Measurements from ENCODE around the gene SEMA3D. TPM values are rescaled to one million over a fixed set of nuclear protein-coding genes. Genes with fewer than 3 reads are reported as not detected.

The SEMA3D gene
- total RNA-seq, 4 donors from 2014 or later = 0.06 to 3.8 (median 0.14) TPM

DNA sequence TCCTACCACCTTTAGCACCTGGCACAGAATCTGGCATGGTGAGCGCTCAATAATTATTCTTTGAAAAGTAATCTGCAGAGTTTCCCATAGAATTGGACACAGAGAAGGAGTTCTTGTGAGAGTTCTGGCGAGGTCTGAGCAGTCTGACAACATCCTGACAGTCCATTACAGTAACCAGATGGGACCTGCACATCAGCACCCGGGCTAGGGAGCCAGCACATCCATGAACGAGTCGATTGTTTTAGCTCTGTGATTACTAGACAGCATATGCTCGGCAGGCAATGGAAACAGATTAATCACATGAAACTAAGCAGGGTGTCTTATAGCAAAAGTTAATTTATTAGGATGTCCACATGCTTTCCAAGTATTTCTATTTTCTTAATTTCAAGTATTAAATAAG lies 96.7 kb downstream of the SEMA3D start:
- intact Hi-C loops (cut with DNase I) = no loop called here
- Histone ChIP-seq H3K4me1 (no peaks in the 10 kb centered on the region), H3K27me3 (no peaks in the 10 kb centered on the region), H3K36me3 (no peaks in the 10 kb centered on the region), H3K9me3 (no peaks in the 10 kb centered on the region), H3K27ac (no peak overlapping the region), H3K4me3 (no peak overlapping the region)
- DNase-seq = no peak
- 61 to 63% methylated on average over 6 of the region's 6 CpGs for WGBS, 2 donors
- TF ChIP-seq, protein P1, sequence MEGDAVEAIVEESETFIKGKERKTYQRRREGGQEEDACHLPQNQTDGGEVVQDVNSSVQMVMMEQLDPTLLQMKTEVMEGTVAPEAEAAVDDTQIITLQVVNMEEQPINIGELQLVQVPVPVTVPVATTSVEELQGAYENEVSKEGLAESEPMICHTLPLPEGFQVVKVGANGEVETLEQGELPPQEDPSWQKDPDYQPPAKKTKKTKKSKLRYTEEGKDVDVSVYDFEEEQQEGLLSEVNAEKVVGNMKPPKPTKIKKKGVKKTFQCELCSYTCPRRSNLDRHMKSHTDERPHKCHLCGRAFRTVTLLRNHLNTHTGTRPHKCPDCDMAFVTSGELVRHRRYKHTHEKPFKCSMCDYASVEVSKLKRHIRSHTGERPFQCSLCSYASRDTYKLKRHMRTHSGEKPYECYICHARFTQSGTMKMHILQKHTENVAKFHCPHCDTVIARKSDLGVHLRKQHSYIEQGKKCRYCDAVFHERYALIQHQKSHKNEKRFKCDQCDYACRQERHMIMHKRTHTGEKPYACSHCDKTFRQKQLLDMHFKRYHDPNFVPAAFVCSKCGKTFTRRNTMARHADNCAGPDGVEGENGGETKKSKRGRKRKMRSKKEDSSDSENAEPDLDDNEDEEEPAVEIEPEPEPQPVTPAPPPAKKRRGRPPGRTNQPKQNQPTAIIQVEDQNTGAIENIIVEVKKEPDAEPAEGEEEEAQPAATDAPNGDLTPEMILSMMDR (IDR thresholded peaks at IDR 0.05) = no peak
- TF ChIP-seq POLR2A (IDR thresholded peaks at IDR 0.05) = no peak

DNA sequence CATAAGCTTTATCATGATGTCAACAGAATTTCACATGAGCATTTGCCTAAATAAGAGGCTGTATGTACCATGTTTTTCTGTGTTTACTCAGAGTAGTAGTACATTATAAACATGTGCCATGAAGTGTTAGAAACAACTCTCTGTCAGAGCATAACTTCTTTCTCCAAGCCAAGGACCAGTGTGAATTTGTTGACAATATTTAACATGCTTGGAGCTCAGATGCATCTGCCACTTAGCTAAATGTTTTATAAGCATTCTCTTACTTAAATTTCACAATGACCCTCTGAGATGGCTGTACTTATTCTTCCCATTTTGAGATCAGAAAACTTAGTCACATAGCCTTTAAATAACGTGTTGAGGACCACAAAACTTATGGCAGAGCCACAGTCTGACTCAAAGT lies 105.0 kb downstream of the SEMA3D start:
- 43 to 47% methylated on average over 1 of the region's 1 CpG for WGBS, 2 donors
- Histone ChIP-seq H3K4me1 (no peaks in the 10 kb centered on the region), H3K4me3 (no peak overlapping the region), H3K9me3 (no peaks in the 10 kb centered on the region), H3K36me3 (no peaks in the 10 kb centered on the region), H3K27me3 (no peaks in the 10 kb centered on the region), H3K27ac (no peak overlapping the region)
- DNase-seq = no peak
- intact Hi-C loops (cut with DNase I) = no loop called here
- TF ChIP-seq, protein P1 (IDR thresholded peaks at IDR 0.05) = no peak
- TF ChIP-seq POLR2A (IDR thresholded peaks at IDR 0.05) = no peak

DNA sequence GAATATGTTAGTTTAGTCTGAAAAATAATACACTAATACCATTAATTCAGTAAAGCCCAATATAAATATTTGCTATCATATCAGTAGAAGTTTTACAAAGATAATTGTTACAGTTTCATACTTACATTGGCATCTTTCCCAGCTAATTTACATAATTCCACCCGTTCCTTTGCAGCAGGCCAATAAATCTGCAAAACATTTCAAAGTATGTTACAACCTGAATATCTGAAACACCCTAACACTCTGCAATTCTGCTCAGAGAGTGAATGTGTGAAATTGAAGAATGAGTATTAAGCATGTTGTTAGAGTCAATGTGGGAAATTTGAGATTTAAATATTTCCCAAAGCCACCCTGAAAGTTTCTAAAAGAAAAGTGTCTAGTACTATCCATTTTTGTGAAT lies 105.5 kb downstream of the SEMA3D start:
- H3K4me3 ChIP-seq = no peak overlapping the region
- H3K27ac ChIP-seq = no peak overlapping the region
- intact Hi-C loops (cut with DNase I) = no loop called here
- no peaks in the 10 kb centered on the region for H3K27me3 ChIP-seq
- TF ChIP-seq POLR2A (IDR thresholded peaks at IDR 0.05) = no peak
- TF ChIP-seq, protein P1 (IDR thresholded peaks at IDR 0.05) = no peak
- 11 to 16% methylated on average over 1 of the region's 1 CpG for WGBS, 2 donors
- no peaks in the 10 kb centered on the region for H3K36me3 ChIP-seq
- no peak for DNase-seq
- H3K9me3 ChIP-seq = no peaks in the 10 kb centered on the region
- no peaks in the 10 kb centered on the region for H3K4me1 ChIP-seq

DNA sequence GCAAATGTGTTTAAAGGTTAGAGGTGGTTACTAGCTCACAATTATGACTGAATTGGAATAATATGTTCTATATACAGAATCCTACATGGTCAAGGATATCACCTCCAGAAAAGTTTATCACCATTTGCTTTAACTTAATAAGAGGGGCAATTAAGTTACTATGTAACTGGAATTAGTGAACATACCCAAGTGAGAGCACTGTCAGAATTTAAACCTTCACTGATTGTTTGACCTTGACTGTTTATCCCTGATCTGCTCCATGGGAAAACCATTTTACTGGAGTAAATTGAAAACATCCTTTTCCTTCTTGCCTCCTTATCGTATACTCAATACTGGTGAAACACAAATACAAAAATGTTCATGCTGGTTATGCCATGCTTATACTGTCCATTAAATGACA lies 107.4 kb downstream of the SEMA3D start:
- Histone ChIP-seq H3K9me3 (no peaks in the 10 kb centered on the region), H3K27me3 (no peaks in the 10 kb centered on the region), H3K4me1 (no peaks in the 10 kb centered on the region), H3K36me3 (no peaks in the 10 kb centered on the region), H3K4me3 (no peak overlapping the region), H3K27ac (no peak overlapping the region)
- TF ChIP-seq POLR2A (IDR thresholded peaks at IDR 0.05) = no peak
- intact Hi-C loops (cut with DNase I) = no loop called here
- no peak for DNase-seq
- 42 to 71% methylated on average over 1 of the region's 1 CpG for WGBS, 2 donors

DNA sequence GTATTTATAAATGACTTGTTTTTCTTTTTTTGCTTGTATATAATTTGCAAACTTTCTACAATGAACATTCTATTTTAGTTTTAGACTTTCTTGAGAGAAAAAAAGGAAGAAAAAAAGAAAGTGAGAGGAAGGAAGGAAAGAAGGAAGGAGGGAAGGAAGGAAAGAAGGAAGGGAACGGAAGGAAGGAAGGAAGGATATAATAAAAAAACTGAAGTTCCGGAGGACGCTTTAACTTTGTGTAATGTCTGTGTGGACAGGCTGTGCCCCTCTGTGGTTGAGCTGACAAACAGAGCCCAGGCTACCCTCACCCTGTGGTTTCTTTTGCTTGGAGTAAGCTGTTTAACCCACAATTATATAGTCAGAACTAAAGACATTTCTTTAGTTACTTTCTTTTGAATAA lies 108.7 kb downstream of the SEMA3D start:
- intact Hi-C loops (cut with DNase I) = no loop called here
- TF ChIP-seq POLR2A (IDR thresholded peaks at IDR 0.05) = no peak
- TF ChIP-seq, protein P1 (IDR thresholded peaks at IDR 0.05) = no peak
- H3K27ac ChIP-seq = no peak overlapping the region
- H3K27me3 ChIP-seq = no peaks in the 10 kb centered on the region
- no peaks in the 10 kb centered on the region for H3K4me1 ChIP-seq
- 63 to 70% methylated on average over 3 of the region's 3 CpGs for WGBS, 2 donors
- DNase-seq = no peak
- H3K9me3 ChIP-seq = no peaks in the 10 kb centered on the region
- H3K36me3 ChIP-seq = no peaks in the 10 kb centered on the region
- no peak overlapping the region for H3K4me3 ChIP-seq

DNA sequence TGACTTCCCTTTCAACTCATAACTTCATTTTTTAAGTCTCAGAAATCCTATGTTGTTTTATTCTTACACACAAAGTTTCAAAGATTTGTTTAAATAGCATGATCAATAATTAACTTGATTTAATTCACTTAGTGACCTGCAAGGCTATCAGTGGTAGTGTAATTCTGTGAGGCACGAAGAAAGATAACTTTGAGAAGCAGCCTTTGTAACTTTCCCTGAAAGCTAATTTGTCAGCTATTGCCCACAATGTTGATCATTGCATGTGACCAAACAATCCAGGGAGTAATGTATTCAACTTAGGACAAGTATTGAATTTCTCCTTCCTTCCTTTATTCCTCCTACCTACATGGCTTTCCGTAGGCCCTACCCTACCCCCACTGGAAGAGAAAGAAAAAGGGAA lies 111.0 kb downstream of the SEMA3D start:
- Histone ChIP-seq H3K27me3 (no peaks in the 10 kb centered on the region), H3K4me3 (no peak overlapping the region), H3K27ac (no peak overlapping the region), H3K9me3 (no peaks in the 10 kb centered on the region), H3K4me1 (no peaks in the 10 kb centered on the region), H3K36me3 (no peaks in the 10 kb centered on the region)
- no peak for TF ChIP-seq POLR2A (IDR thresholded peaks at IDR 0.05)
- TF ChIP-seq, protein P1 (IDR thresholded peaks at IDR 0.05) = no peak
- DNase-seq = no peak
- 82 to 91% methylated on average over 2 of the region's 2 CpGs for WGBS, 2 donors
- intact Hi-C loops (cut with DNase I) = no loop called here

All from esophagus squamous epithelium (tissue), 5 donors.